Measurements from ENCODE around the gene DST.
"Not testable (repeated sequence)": the region's sequence is repeated elsewhere in the genome, so short reads cannot be mapped to it uniquely, and the experiment has no call there.

Gene DST

DNA sequence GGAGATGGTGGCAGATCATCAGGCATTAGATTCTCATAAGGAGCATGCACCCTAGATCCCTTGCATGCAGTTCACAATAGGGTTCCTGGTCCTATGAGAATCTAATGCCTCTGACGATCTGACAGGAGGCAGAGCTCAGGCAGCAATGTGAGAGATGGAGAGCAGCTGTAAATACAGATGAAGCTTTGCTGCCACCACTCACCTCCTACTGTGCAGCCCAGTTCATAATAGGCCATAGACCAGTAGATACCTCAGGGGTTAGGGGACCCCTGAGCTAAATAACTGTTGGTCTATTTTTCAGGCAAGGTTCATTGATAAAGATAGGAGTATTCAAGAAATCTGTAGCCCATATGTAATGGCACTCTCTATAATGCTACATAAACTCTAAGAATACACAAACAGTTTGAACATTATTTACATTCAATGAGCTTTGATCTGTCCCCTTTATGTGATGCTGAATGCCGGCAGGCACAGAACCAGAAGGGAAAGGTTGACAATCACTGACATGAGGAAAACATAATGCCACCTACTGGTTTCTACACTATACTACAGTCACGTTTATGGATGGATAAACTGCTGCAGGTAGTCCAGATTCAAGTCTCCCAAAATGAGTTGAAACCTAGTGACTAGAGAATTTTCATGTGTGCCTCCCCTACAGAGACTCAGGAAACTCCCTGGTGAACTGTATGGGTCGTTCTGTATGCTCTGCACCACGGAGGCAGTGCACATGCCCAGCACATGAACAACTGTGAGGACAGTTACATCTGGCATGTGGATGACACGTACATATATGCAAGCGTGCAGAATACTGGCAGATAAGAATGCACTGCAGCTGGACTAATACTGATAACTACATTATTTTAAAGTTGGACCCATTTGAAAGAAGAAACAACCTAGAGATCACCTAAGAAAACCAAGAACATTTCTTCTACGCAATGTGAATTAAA is 72.0 kb downstream of the DST start:
- DNase-seq (ENCODE audit: low spot score), result peak; percentile 58

DNA sequence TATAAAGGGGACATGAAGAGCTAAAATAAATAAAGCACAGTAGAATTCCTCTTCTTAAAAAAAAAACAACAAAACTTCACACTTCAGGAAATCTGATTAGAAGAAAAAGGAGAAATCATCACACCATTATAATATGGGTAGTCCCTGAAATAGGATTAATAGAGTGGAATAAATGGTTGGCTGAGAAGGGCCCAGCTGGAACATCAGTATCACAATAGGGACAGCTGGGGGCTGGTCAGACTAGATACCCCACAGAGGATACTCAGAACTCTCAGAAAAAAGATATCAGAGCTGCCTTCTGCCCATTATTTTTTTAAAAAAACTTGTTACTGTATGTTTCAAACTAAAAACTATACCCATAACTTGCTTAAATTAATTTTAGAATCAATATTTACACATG is 75.2 kb downstream of the DST start:
- DNase-seq (ENCODE audit: low spot score), result no peak

DNA sequence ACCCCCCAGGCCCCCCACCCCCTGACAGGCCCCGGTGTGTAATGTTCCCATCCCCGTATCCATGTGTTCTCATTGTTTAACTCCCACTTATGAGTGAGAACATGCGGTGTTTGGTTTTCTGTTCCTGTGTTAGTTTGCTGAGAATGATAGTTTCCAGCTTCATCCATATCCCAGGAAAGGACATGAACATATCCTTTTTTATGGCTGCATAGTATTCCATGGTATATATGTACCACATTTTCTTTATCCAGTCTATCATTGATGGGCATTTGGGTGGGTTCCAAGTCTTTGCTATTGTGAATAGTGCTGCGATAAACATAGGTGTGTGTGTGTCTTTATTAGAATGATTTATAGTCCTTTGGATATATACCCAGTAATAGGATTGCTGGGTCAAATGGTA is 80.0 kb downstream of the DST start:
- not testable (repeated sequence) for DNase-seq (ENCODE audit: low spot score)

DNA sequence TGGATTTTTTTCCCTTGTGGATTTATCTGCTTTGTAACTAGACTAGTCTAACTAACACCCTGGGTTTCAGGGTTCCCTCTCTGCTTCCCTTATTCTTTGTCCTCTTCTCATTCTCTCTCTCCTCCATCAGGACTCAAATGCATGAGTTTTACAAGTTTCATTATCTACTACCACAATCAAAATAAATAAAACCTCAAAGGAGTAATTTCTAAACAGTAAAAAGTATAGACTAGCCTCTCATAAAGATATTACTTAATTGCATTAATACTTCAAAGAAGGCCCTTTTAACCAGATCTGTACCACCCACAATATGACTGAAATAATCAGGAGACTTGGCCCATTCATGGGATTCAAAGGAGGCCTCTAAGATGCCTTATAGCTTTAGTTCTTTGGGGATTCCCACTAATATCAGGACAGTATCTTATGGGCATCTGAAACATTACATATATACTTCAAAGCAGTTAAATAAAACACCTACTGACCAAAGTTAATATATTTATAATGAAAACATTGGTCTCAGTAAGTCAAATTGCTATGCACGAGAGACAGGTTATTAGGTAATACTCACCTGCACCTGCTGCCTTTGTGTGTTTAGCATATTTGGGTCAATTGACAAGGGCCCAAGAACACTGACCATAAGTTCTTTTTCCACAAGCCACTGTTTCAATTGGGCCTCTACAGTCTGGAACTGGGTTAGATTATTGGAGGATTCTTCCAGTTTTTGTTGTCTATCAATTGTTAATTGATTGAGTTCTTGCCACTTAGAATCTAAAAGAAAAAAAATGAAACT is 85.7 kb downstream of the DST start:
- no peak for DNase-seq (ENCODE audit: low spot score)

DNA sequence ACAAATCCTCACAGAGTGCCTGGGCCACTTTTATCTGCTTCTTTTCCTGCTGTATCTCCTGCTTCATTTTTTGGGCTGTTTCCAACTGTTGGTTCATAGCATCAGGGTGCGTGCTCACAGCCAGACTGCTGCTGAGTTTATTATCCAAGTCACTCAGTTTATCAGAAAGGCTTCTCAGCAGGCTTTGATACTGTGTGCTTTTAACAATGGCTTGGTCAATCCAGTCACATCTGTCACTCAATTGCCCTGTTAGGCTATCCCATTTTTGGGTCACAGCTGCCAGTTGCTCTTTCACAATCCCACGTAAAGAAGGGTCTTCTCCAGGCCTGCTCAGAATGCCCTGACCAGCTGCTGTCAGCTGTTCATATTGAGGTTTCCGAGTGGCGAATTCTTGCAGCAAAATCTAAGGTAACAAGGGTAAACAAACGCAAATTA is 87.2 kb downstream of the DST start:
- DNase-seq (ENCODE audit: low spot score), result no peak

DNA sequence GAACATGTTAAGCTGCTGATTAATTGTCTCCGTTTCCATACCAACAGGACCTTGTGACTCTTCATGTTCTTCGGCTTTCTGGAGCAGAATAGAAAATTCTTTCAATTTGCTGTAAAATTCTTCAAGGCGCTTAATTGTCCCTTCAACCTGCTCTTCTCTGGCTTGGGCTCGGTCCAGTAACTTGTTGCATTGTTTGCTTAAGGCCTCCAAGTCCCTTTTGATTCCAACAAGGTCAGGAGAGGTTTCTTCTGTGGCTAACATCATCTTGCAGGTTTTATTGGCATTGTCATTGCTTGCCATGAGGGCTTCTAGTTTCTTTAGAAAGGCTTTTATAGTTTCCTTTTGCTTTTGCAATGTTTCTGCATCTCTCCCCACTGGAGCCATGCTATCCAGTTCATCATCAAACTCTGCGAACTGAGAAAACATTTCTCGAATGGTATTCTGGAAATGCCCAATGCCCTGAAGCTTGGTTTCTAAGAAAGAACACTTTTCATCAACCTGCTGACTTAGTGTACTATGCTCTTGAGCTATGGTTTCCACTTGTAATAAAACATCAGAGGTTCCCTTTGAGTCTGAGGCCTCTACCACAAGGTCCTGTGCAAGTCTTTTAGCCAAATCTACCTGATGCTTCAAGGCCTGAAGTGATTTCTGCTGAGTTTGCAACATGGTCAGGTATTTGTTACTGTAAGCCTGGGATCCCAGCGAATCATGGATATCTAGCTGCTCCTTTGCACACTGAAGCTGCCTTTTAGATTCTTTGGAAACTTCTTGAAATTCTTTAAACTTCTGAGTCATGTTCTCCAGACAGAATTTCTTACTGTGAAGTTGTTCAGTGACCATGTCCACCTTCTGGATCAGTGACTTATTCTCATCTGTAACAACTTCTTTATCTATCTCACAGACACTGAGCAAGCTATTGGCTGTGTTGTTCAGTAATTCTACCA is 90.2 kb downstream of the DST start:
- no peak for DNase-seq (ENCODE audit: low spot score)

DNA sequence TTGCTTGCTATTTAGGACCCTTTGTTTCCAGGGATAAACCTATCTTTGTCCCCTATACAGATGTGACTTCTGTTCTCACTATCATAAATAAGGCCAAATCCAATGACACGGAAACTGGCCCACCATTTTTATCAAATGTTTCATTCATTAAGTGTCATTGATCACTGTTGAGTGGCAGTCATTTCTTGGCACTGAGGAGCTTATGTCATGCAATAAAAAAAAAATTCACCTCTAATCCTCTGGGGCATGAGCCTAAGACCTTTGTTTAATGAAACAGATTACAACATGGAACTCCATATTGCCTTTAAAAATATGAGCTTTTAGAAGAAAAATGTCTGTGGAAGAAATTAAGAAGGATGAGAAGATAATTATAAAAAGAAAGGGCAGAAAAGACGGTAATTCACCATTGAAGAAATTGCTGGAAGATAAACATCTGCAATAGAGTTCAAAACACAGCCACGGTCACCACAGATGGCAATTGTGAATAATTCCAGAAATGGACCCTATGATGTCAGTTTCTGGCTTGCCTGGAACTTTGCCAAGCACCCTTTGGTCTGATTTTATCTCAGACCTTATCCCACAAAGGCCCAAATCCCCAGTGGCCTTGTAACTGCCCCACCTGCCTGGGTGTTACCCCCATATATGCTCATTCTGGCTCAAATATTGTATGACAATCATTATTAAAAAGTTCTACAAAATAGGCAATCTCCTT is 91.1 kb downstream of the DST start:
- peak; percentile 32 for DNase-seq (ENCODE audit: low spot score)

DNA sequence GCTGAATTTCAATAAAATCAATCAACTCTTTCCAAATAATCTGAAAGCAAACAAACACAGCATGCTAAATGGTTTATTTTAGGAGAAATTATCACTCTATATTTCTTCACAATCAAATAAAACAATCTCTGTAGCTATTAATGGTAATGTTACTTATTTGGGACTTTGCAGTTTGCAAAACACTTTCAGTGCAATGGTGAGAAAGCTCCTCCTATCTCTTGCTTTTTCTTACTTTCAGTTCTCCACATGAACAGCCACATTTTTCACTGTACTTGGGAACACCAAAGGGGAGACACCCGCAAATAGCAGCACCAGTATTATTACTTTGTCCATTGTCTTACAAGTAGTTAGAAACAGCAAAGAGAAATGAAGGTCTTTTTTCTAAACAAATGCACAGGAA is 92.4 kb downstream of the DST start:
- no peak for DNase-seq (ENCODE audit: low spot score)

DNA sequence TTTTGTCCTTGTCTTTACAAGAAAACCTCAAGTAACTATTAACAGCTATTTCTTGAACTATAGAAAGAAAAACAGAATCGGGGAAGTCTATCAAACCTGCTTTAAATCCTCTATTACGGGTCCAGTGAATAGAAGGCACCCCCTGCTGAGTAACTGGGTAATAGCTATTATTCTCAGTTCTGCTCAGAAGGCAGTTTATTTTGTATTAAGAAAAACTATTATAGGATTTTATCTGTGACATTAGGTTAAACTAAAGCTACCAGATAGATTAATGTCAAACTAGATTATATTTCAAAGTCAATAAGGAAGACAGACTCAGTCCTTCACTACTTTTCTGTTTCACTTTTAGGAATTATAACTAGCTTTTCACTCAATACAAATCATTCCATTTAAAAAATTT is 93.7 kb downstream of the DST start:
- DNase-seq (ENCODE audit: low spot score), result no peak

DNA sequence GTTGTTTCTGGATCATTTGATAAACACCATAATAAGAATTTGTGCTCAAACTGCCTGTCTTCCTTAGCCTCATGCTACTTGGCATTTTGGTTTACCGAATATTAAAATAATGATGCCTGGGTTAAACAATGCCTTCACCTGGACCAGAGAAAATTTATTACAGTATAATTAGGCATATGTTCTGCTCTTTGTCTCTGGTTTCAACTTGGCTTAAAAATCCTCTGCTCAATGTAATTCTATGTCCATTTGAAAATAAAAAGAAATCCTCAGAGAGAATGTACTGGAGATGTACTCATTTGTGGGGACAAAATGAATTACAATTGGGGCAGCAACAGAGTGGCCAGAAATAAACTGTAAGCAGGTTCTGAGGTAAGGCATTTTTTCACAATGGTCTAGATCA is 95.0 kb downstream of the DST start:
- DNase-seq (ENCODE audit: low spot score), result no peak

DNA sequence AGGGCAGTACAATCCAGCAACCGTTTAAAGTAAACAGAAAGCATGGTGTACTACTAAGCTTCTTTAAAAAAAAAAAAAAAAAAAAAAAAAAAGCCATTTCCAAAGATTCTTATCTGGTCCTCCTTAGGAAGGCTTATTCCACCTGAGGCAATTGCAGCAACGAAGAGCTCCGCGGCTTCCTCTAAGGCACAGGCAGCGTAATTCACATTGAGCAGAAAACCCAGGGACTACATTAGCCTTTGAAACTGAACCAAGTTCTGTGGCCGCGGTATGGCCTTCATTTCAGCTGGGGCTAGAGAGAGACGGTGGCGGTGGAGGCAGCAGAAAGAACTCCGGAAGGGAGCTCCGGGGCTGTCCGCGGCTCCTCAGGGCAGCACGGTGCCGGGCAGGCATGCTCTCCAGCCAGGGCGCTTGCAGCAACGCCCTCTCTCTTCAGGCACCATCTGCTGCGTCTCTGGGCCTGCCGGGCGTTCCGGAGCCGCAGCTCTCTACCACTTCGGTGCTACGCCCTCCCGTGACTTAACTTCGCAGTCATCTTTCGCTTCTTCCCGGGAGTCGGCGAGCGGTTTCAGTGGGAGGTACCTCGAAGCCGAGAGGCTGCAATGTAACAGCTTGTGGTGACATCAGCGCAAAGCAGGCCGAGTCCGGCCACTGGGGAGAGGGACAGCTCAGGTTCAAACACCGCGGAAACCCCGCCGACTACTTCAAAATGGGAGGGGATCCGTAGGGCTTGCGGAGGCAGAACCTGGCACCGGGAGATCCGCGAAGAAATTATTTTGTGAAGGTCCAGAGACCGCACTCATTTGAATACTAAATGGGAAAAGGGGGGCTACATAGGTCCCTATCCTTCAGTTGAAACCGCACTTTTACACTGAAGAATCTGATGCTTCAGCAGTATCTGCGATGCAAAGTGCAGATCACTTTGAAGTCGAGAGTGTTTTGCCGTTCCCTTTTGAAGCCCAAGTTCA is 100.0 kb downstream of the DST start:
- DNase-seq (ENCODE audit: low spot score), result peak; percentile 84

DNA sequence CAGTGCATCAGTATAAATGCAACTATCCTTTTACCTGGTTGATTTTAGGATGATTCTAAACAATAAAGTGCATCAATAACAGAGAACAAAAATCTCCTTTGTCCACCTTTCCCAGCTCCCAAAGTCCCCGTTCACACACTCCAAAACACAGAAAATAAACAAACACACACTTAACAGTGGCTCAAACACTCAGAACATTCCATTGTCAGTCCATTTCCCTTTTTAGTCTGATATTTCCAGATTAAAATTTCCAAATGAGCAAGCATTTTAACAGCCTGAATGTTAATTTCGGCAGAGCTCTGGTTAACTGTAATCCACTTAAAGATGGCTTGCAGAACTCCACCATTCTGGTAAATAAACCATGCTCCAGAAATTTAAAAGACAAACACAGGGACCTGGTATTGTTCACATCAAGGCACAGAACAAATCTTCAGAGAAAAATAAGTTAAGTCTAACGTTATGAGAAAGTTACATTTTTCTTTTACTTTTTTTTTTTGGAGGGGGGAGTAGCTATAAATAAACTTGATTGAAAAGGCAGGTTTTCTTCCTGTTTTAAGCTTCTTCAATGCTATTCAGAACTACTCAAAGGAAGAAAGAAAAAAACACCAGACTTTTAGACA is 100.8 kb downstream of the DST start:
- no peak for DNase-seq (ENCODE audit: low spot score)

DNA sequence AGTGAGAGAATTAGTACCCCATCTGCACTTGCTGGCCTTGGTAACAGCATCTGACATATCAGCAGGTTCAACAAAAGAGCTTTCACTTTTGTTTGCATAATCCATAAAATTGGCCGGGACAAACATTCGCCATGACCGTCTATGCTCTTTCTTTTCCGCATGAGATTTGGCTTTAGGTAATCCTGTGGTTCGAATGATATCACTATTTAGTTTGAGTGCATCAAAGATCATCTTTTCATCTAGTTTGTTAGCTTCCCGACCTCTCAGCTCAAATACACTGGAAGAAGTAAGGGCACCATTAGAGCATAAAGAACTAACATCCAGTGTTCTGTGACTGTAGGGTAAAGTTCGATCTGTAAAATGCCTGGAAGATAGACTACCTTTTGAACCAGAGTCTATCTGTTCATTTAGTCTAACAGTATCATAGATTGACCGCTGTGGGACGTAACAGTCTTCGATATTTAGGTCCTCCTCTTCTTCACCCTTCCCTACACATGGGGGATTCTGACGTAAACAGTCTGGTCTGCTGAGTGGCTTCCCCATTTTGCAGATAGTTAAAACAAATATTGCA is 101.6 kb downstream of the DST start:
- peak; percentile 33 for DNase-seq (ENCODE audit: low spot score)

DNA sequence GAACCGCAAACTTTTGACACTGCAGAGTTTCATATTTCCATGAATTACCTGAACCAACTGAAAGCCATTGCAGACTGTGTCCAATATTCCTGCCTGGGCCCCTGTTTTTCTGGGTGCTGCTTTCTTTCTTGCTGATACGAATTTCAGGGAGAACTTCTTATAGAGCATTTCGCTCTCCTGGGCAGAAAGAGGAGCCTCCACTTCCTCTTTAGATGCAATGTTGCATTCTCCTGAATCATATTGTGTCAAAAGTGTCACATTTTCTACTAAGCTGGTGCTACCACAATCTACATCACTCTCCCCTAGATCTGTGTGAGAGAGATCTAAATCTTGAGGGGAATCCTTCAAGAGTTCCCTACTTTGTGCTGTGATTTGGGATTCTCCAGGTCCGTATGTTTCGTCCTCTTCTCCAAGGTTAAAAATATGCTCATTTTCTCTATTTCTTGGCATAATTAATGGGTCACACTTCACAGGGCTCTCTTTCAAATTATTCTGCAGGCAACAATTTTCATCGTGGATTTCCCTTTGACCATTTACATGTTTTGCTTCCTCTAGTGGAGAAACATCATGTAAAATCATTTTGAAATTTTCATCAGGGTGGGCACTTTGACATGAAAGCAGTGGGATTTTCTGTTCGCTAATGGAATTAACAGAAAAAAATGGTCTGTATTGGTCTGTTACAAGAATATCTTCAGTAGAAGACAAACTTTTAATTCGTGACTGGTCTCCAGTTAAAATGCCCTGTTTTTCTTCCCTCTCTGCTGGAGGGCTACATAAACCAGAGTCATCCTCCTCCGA is 102.3 kb downstream of the DST start:
- DNase-seq (ENCODE audit: low spot score), result no peak

DNA sequence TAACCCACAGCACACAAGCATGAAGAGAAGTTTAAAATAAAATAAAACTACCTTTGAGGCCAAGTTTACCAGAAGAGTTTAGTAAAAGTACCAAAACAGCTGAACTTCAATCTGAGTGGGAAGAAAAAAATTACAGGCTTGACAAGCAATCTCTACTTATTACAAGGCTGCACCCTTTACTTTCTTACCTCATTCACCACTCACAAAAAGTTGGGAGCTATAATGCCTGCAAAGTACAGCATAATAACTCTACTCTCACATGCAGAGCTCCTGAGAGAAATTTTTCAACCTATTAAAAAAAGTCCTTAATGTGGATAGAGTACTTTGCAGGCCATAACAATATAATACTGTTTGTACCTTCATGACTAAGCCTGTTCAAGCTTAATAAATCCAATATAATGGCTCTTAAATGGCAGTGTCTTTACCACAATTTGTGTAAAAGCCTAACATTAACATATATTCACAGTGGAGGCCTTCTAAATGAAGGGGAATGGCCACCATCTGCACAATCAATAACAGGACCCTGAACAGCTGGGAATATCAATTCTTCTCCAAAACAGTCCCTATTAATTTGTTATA is 103.1 kb downstream of the DST start:
- DNase-seq (ENCODE audit: low spot score), result no peak

DNA sequence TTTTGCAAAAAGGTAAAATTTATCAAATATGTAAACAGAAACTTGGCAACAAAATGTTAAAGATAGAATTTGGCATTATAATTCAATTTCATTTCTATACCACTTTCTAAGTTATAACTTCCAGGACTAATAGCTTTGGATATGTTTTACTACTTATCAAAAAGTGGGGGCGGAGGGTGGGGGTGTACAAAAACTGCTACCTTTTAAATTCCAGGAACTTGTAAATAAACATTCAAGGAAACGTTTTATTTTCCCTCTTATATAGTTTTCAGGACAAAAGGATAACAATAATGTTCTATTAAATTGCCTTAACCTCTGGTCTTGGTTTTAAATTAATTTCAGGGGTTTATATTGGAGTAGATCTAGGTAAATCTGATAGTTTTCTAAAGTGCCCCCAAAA is 103.8 kb downstream of the DST start:
- DNase-seq (ENCODE audit: low spot score), result no peak

DNA sequence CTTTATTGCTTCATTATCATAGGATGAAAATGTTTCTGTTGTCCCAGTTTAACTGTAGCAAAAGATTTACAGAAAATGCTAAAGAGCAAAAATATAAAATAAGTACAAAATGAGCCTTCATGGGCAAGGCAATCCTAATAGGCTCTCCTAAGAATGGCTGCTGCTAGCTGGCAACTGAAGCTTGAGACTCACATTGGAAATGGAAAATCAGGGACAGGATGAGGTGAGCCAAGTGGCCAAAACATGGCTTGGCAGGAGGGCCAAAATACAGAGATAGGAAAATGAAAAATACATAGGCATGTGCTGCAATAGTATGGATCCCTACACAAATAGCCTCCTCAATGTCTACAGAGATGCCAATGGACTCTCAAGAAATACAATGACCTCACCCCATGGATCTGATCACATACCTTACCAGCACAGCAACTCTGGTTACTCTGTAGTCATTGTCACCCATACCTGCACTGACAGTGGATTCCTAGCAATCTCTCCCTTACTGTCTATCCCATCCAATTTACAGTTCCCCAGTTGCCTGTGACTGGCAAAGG is 105.4 kb downstream of the DST start:
- no peak for DNase-seq (ENCODE audit: low spot score)

DNA sequence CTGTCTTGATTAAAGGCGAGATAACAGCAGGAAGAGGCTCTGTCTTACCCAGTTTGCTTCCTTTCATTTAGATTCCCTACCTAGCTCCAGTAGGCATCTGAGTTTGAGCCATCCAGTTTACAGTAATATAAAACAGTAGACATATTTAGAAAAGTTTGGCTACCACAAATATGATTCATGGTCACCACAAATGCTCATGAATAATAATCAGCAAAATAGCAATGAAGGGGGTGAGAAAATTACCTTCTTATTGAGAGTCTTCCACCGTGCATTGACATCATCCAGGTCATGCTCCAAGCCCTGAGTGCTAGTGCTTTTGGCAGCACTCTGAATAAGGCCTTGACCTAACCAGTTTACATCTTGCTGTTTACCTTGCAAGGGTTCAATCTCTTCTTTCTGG is 106.2 kb downstream of the DST start:
- DNase-seq (ENCODE audit: low spot score), result no peak
